Astrocyte (in vitro differentiated cells and primary cell): ENCODE results near the gene VWA2.

Source experiments
- EZH2 ChIP-seq: IDR thresholded peaks from 2 replicates; pipeline ENCODE4 v1.6.1; 2012; ENCODE audit warnings: mild to moderate bottlenecking, low read length, inconsistent platforms; ENCODE audit not compliant: insufficient read depth
- TF ChIP-seq, protein P1 (sequence below): IDR thresholded peaks from 2 replicates; pipeline ENCODE4 v1.5.1; 2011; ENCODE audit warnings: low read depth, mild to moderate bottlenecking, inconsistent platforms, low read length, moderate library complexity; ENCODE audit not compliant: insufficient read depth

DNA sequence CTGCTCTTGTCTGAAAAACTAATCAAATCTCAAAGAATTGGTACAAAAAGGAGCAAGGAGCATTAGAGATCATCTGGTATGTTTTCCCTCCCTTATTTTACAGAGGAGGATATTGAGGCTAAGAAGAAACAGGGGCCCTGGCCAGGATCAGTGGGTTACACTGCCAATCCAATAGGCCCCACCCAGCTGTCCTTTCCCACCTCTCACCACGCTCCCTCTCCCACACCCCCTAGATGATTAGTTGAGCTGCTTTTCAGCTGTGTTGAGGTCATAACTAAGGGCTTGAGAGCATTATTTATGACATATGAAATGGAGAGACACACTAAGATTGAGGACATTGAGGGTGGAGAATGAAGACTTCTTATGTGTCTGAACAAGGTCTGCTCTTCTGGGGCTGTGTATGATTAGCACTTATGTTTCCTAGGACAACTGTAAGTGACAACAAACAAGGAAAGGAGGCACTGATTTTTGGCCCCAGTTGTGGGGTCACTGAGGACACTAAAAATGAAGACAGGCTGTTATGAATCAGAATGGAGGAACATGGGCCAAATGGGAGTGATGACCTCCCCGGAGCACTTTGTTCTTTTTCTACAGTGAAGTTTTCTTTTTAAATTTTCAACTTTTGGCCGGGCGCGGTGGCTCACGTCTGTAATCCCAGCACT, 26.5 kb downstream of the VWA2 start:
- TF ChIP-seq, protein P1, sequence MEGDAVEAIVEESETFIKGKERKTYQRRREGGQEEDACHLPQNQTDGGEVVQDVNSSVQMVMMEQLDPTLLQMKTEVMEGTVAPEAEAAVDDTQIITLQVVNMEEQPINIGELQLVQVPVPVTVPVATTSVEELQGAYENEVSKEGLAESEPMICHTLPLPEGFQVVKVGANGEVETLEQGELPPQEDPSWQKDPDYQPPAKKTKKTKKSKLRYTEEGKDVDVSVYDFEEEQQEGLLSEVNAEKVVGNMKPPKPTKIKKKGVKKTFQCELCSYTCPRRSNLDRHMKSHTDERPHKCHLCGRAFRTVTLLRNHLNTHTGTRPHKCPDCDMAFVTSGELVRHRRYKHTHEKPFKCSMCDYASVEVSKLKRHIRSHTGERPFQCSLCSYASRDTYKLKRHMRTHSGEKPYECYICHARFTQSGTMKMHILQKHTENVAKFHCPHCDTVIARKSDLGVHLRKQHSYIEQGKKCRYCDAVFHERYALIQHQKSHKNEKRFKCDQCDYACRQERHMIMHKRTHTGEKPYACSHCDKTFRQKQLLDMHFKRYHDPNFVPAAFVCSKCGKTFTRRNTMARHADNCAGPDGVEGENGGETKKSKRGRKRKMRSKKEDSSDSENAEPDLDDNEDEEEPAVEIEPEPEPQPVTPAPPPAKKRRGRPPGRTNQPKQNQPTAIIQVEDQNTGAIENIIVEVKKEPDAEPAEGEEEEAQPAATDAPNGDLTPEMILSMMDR = no peak
- TF ChIP-seq EZH2 = no peak
